H1 (cell line): ENCODE results near the gene LDLRAD4.

Source experiments
- CHD1 ChIP-seq: IDR thresholded peaks from 2 replicates; pipeline ENCODE4 v1.6.1; 2012; ENCODE audit warnings: low read depth, low read length, improper control_type of control experiment
- CTCF ChIP-seq, 3 experiments: IDR thresholded peaks; 1 replicate in 2 of 3; 2 replicates in 1 of 3; pipeline versions ENCODE4 v1.5.1 to v1.6.1; 2011; ENCODE audit warnings: low read length in 3 of 3, mild to moderate bottlenecking in 3 of 3, inconsistent platforms in 2 of 3, low read depth in 1 of 3, moderate library complexity in 1 of 3; ENCODE audit not compliant: insufficient read depth in 1 of 3; ENCODE audit errors: control extremely low read depth in 1 of 3
- EP300 ChIP-seq, 2 experiments: IDR thresholded peaks; 1 replicate in 1 of 2; 2 replicates in 1 of 2; pipeline ENCODE4 v1.6.1; 2011 to 2012; ENCODE audit warnings: low read depth in 2 of 2, low read length in 2 of 2, mild to moderate bottlenecking in 2 of 2, borderline replicate concordance in 1 of 2, inconsistent platforms in 1 of 2, moderate library complexity in 1 of 2
- EZH2 ChIP-seq: fragments of 200-600 bp; sonication (generic); IDR thresholded peaks from 2 replicates; pipeline ENCODE4 v1.7.1; 2012; ENCODE audit warnings: low read depth, mild to moderate bottlenecking, moderate library complexity, low read length, inconsistent platforms; ENCODE audit not compliant: severe bottlenecking
- GABPA ChIP-seq: IDR thresholded peaks from 2 replicates; pipeline ENCODE4 v1.6.1; 2011; ENCODE audit warnings: mild to moderate bottlenecking, low read length, moderate library complexity, borderline replicate concordance; ENCODE audit not compliant: insufficient read depth
- HDAC2 ChIP-seq, 2 experiments: fragments of 300-600 bp in 1 of 2; sonication (generic) in 1 of 2; IDR thresholded peaks; 2 replicates each; pipeline ENCODE4 v1.6.1; 2011 to 2012; ENCODE audit warnings: low read depth in 2 of 2, low read length in 2 of 2, mild to moderate bottlenecking in 2 of 2, moderate library complexity in 2 of 2, borderline replicate concordance in 1 of 2, inconsistent platforms in 1 of 2
- KDM1A ChIP-seq: fragments of 200-600, 300-600 bp; sonication (generic); IDR thresholded peaks from 2 replicates; pipeline ENCODE4 v1.7.1; 2016; ENCODE audit warnings: mild to moderate bottlenecking, low read length, borderline replicate concordance
- POLR2A ChIP-seq, 2 experiments: IDR thresholded peaks; 1 replicate in 1 of 2; 2 replicates in 1 of 2; pipeline ENCODE4 v1.6.1; 2011; ENCODE audit warnings: low read depth in 2 of 2, low read length in 2 of 2, mild to moderate bottlenecking in 2 of 2; ENCODE audit errors: control extremely low read depth in 1 of 2
- POLR2AphosphoS5 ChIP-seq: IDR thresholded peaks from 2 replicates; pipeline ENCODE4 v1.6.1; 2011; ENCODE audit warnings: low read depth, low read length
- SP1 ChIP-seq: IDR thresholded peaks from 2 replicates; pipeline ENCODE4 v1.6.1; 2011; ENCODE audit warnings: low read depth, low read length
- SP2 ChIP-seq: IDR thresholded peaks from 2 replicates; pipeline ENCODE4 v1.6.1; 2012; ENCODE audit warnings: mild to moderate bottlenecking, low read length, inconsistent platforms
- SRF ChIP-seq: IDR thresholded peaks from 2 replicates; pipeline ENCODE4 v1.6.1; 2011; ENCODE audit warnings: mild to moderate bottlenecking, low read depth, low read length, moderate library complexity
- TEAD4 ChIP-seq: IDR thresholded peaks from 2 replicates; pipeline ENCODE4 v1.6.1; 2012; ENCODE audit warnings: low read depth, low read length, inconsistent platforms, mixed read lengths
- ZNF274 ChIP-seq: IDR thresholded peaks from 2 replicates; pipeline ENCODE4 v1.7.0; 2012; ENCODE audit warnings: low read length, borderline replicate concordance; ENCODE audit errors: extremely low read depth

- TF ChIP-seq EP300 (IDR thresholded peaks at IDR 0.05; ENCODE audit: borderline replicate concordance in 1 of 2, low read depth in 2 of 2, low read length in 2 of 2) (no peak), POLR2A (IDR thresholded peaks at IDR 0.05; ENCODE audit: control extremely low read depth in 1 of 2, low read depth in 2 of 2, low read length in 2 of 2) (no peak), POLR2AphosphoS5 (no peak), CTCF (IDR thresholded peaks at IDR 0.05; ENCODE audit: control extremely low read depth in 1 of 3, insufficient read depth in 1 of 3, low read depth in 1 of 3, low read length in 3 of 3) (no peak), SRF (no peak), HDAC2 (IDR thresholded peaks at IDR 0.05; ENCODE audit: borderline replicate concordance in 1 of 2, low read depth in 2 of 2, low read length in 2 of 2) (no peak), TEAD4 (no peak), KDM1A (no peak), ZNF274 (no peak), CHD1 (no peak), SP2 (no peak), GABPA (no peak), EZH2 (no peak), SP1 (no peak)
These were observed 252.1 kb downstream of the LDLRAD4 start for GRCh38 chr18:13470516-13471197.
